Tibial artery (tissue), 4 donors: ENCODE data around the gene KIF6.

Experiments
- DNase-seq, 2 donors: peaks; one replicate each; pipeline ENCODE4 v3.0.0-alpha.2; 2019
- H3K27ac ChIP-seq, 2 donors: fragments of 200-600 bp; sonication (generic) in 1 of 2; 1 replicate in 1 of 2; 2 replicates in 1 of 2; pipeline ENCODE4 v1.5.1; 2018 to 2019; ENCODE audit warnings: mild to moderate bottlenecking in 1 of 2
- H3K27me3 ChIP-seq, 2 donors: fragments of 200-600 bp; sonication (generic) in 1 of 2; one replicate each; pipeline versions ENCODE4 v1.5.1 to v1.6.0; 2016 to 2019
- H3K36me3 ChIP-seq, 3 donors: fragments of 200-600 bp; sonication (generic) in 2 of 3; one replicate each; pipeline ENCODE4 v1.5.1; 2016 to 2019; ENCODE audit warnings: mild to moderate bottlenecking in 2 of 3
- H3K4me1 ChIP-seq, 4 donors: fragments of 200-600 bp; sonication (generic) in 2 of 4; 1 replicate in 3 of 4; 2 replicates in 1 of 4; pipeline ENCODE4 v1.5.1; 2016 to 2019
- H3K4me3 ChIP-seq, 2 donors: fragments of 200-600 bp; sonication (generic) in 1 of 2; 1 replicate in 1 of 2; 2 replicates in 1 of 2; pipeline ENCODE4 v1.5.1; 2018 to 2019; ENCODE audit warnings: mild to moderate bottlenecking in 2 of 2
- H3K9me3 ChIP-seq, 3 donors: fragments of 200-600 bp; sonication (generic) in 1 of 3; one replicate each; pipeline ENCODE4 v1.5.1; 2016 to 2019
- CTCF ChIP-seq, 2 experiments: fragments of 200-600 bp in 1 of 2; fragments of 450-650 bp in 1 of 2; IDR thresholded peaks; one replicate each; pipeline ENCODE4 v1.5.1; 2017 to 2019; ENCODE audit warnings: antibody characterized with exemption in 2 of 2, mild to moderate bottlenecking in 1 of 2, moderate library complexity in 1 of 2
- intact Hi-C: fragments of 100-400 bp; cut with DNase I; formaldehyde crosslinking; loops from one replicate; pipeline ENCODE4 v1.15.0; 2023; ENCODE audit warnings: low total_unique reads

KIF6 gene

GRCh38 chr6:39320363-39320984 is 404.7 kb downstream of the KIF6 start:
- Histone ChIP-seq H3K9me3 (no peaks in the 10 kb centered on the region), H3K4me1 (peaks cover 0 to 24% (median 18%) of the 10 kb centered on the region in 4 donors), H3K27ac (peak overlapping the region; percentile 33 to 59), H3K4me3 (no peak overlapping the region), H3K36me3 (no peaks in the 10 kb centered on the region), H3K27me3 (no peaks in the 10 kb centered on the region)
- DNase-seq: no peak
- intact Hi-C loops: no loop called here
- no peak for TF ChIP-seq CTCF (IDR thresholded peaks at IDR 0.05)

GRCh38 chr6:39319621-39320362 is 405.4 kb downstream of the KIF6 start:
- H3K4me1 ChIP-seq: peaks cover 0 to 24% (median 18%) of the 10 kb centered on the region in 4 donors
- H3K36me3 ChIP-seq: no peaks in the 10 kb centered on the region
- H3K9me3 ChIP-seq: no peaks in the 10 kb centered on the region
- peak overlapping the region; percentile 33 to 59 for H3K27ac ChIP-seq
- no peak overlapping the region for H3K4me3 ChIP-seq
- H3K27me3 ChIP-seq: no peaks in the 10 kb centered on the region
- no peak for TF ChIP-seq CTCF (IDR thresholded peaks at IDR 0.05)
- intact Hi-C loops: no loop called here
- no peak for DNase-seq

GRCh38 chr6:39317256-39317655 is 408.0 kb downstream of the KIF6 start:
- Histone ChIP-seq H3K27me3 (peaks cover 0 to 9% of the 10 kb centered on the region in 2 donors), H3K4me1 (peaks cover 0 to 46% (median 37%) of the 10 kb centered on the region in 4 donors), H3K9me3 (no peaks in the 10 kb centered on the region), H3K4me3 (no peak overlapping the region), H3K27ac (no peak overlapping the region), H3K36me3 (no peaks in the 10 kb centered on the region)
- no peak for DNase-seq
- intact Hi-C loops: no loop called here
- no peak for TF ChIP-seq CTCF (IDR thresholded peaks at IDR 0.05)

- H3K27ac ChIP-seq: peak within 1 kb of the TSS in 1 of 2 donors; percentile 21
- H3K4me1 ChIP-seq: peaks cover 0 to 30% (median 21%) of the 10 kb centered on the region in 4 donors
- H3K36me3 ChIP-seq: no peaks in the 10 kb centered on the region
- peaks cover 0 to 12% of the 10 kb centered on the region in 2 donors for H3K27me3 ChIP-seq
- TF ChIP-seq CTCF (IDR thresholded peaks at IDR 0.05): no peak
- no peaks in the 10 kb centered on the region for H3K9me3 ChIP-seq
- DNase-seq: no peak
- peak within 1 kb of the TSS; percentile 41 to 51 for H3K4me3 ChIP-seq
- intact Hi-C loops: no loop called here
Measured at GRCh38 chr6:39314273-39314795, 410.9 kb downstream of the KIF6 start, which contains the start of gene KCNK17. KCNK17 (minus strand) TSS chr6:39314419; CDS start chr6:39314320, 99 bp downstream.

GRCh38 chr6:39313526-39314272 is 411.5 kb downstream of the KIF6 start:
- Histone ChIP-seq H3K4me1 (peaks cover 0 to 23% (median 18%) of the 10 kb centered on the region in 4 donors), H3K27me3 (peaks cover 0 to 12% of the 10 kb centered on the region in 2 donors), H3K9me3 (no peaks in the 10 kb centered on the region), H3K27ac (peak overlapping the region in 1 of 2 donors; percentile 21), H3K4me3 (peak overlapping the region; percentile 41 to 51), H3K36me3 (no peaks in the 10 kb centered on the region)
- no peak for TF ChIP-seq CTCF (IDR thresholded peaks at IDR 0.05)
- intact Hi-C loops: no loop called here
- DNase-seq: no peak
